SK-N-SH treated with all-trans-retinoic acid at 6 μM for 48 hours (cell line): ENCODE measurements around the gene TEC.
"Not testable (repeated sequence)": the region's sequence is repeated elsewhere in the genome, so short reads cannot be mapped to it uniquely, and the experiment has no call there.

Experiments
- ATAC-seq: fragments of 200-7000 bp; cut with Tn5 transposase; 3 replicates; pipeline ENCODE4 v1.9.1; 2020; ENCODE audit warnings: mild to moderate bottlenecking, moderate library complexity
- ARNTL ChIP-seq: fragments of 450-650 bp; formaldehyde crosslinking; IDR thresholded peaks from 2 replicates; pipeline ENCODE4 v1.5.0; 2020; ENCODE audit warnings: low read depth, mild to moderate bottlenecking, moderate library complexity, borderline replicate concordance
- BACH2 ChIP-seq: fragments of 250-450 bp; sonication (Bioruptor Pico); IDR thresholded peaks from 2 replicates; pipeline ENCODE4 v1.9.0; 2021; ENCODE audit warnings: mild to moderate bottlenecking, borderline replicate concordance
- ESRRG ChIP-seq: fragments of 250-450 bp; sonication (Bioruptor Pico); IDR thresholded peaks from 2 replicates; pipeline ENCODE4 v1.6.1; 2021; ENCODE audit warnings: mild to moderate bottlenecking
- GLIS3 ChIP-seq: fragments of 250-450 bp; sonication (Bioruptor Pico); IDR thresholded peaks from 2 replicates; pipeline ENCODE4 v1.5.0; 2020; ENCODE audit warnings: mild to moderate bottlenecking, moderate library complexity
- ISL1 ChIP-seq: fragments of 250-450 bp; sonication (Bioruptor Pico); IDR thresholded peaks from 2 replicates; pipeline ENCODE4 v2.1.2; 2022; ENCODE audit warnings: mild to moderate bottlenecking, moderate library complexity
- PPARA ChIP-seq: fragments of 250-450 bp; sonication (Bioruptor Pico); IDR thresholded peaks from 2 replicates; pipeline ENCODE4 v1.5.0; 2020; ENCODE audit warnings: mild to moderate bottlenecking, borderline replicate concordance
- RARB ChIP-seq: fragments of 250-450 bp; sonication (Bioruptor Pico); IDR thresholded peaks from 2 replicates; pipeline ENCODE4 v1.8.0; 2021; ENCODE audit warnings: mild to moderate bottlenecking, moderate library complexity
- SNAI2 ChIP-seq: fragments of 250-450 bp; sonication (Bioruptor Pico); IDR thresholded peaks from 2 replicates; pipeline ENCODE4 v1.5.0; 2020; ENCODE audit warnings: mild to moderate bottlenecking, moderate library complexity
- TCF4 ChIP-seq: fragments of 250-450 bp; sonication (Bioruptor Pico); IDR thresholded peaks from 2 replicates; pipeline ENCODE4 v1.8.0; 2021; ENCODE audit warnings: mild to moderate bottlenecking, moderate library complexity, borderline replicate concordance
- ZC3H10 ChIP-seq: fragments of 250-450 bp; sonication (Bioruptor Pico); IDR thresholded peaks from 2 replicates; pipeline ENCODE4 v1.5.1; 2021; ENCODE audit warnings: mild to moderate bottlenecking, moderate library complexity
- ZFP30 ChIP-seq: fragments of 450-650 bp; formaldehyde crosslinking; IDR thresholded peaks from 2 replicates; pipeline ENCODE4 v1.5.0; 2022; ENCODE audit warnings: mild to moderate bottlenecking, moderate library complexity
- ZNF70 ChIP-seq: fragments of 450-650 bp; formaldehyde crosslinking; IDR thresholded peaks from 2 replicates; pipeline ENCODE4 v1.5.0; 2020; ENCODE audit warnings: mild to moderate bottlenecking, moderate library complexity
- ZNF8 ChIP-seq: fragments of 450-650 bp; formaldehyde crosslinking; IDR thresholded peaks from 2 replicates; pipeline ENCODE4 v1.5.0; 2020; ENCODE audit warnings: mild to moderate bottlenecking, moderate library complexity
- TF ChIP-seq, protein P1 (sequence below): fragments of 250-450 bp; sonication (Bioruptor Pico); IDR thresholded peaks from 2 replicates; pipeline ENCODE4 v1.8.0; 2021; ENCODE audit warnings: low read depth, mild to moderate bottlenecking, moderate library complexity, borderline replicate concordance
- TF ChIP-seq, protein P2 (sequence below): fragments of 250-450 bp; sonication (Bioruptor Pico); IDR thresholded peaks from 2 replicates; pipeline ENCODE4 v1.5.1; 2020; ENCODE audit warnings: low read depth, mild to moderate bottlenecking, moderate library complexity
- TF ChIP-seq, protein P3 (sequence below): fragments of 250-450 bp; sonication (Bioruptor Pico); IDR thresholded peaks from 2 replicates; pipeline ENCODE4 v1.5.0; 2020; ENCODE audit warnings: mild to moderate bottlenecking, moderate library complexity
- TF ChIP-seq, protein P4 (sequence below): fragments of 250-450 bp; sonication (Bioruptor Pico); IDR thresholded peaks from 2 replicates; pipeline ENCODE4 v1.8.0; 2020; ENCODE audit warnings: mild to moderate bottlenecking, moderate library complexity, borderline replicate concordance

Gene TEC

DNA sequence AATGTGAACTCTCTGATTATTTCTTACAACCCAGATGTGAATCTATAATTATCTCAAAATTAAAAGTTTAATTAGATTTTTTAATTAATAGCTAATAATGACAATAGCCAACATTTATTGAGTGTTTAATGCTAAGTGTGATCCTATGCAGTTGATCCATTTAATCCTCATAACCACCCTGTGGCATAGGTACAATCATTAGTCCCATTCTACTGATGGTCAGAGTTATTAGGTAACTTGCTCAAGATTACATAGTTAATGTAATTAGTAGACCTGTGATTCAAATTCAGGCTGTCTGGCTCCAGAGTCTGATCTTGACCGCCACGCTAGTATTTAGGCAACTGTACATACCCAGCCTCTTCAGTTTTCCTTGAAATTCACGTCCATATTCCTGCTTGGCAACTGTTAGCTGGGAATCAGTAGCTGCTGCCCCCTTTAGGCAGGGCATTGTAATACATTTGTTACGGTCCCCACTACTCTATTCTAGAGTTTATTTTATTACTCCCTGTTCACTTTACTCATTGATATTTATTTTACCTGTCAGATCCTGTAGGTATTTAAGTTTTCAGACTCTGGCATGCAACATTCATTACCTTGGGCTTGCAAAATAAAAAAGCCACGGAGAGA lies 20.6 kb upstream of the TEC start (continued):
- TF ChIP-seq, protein P1, sequence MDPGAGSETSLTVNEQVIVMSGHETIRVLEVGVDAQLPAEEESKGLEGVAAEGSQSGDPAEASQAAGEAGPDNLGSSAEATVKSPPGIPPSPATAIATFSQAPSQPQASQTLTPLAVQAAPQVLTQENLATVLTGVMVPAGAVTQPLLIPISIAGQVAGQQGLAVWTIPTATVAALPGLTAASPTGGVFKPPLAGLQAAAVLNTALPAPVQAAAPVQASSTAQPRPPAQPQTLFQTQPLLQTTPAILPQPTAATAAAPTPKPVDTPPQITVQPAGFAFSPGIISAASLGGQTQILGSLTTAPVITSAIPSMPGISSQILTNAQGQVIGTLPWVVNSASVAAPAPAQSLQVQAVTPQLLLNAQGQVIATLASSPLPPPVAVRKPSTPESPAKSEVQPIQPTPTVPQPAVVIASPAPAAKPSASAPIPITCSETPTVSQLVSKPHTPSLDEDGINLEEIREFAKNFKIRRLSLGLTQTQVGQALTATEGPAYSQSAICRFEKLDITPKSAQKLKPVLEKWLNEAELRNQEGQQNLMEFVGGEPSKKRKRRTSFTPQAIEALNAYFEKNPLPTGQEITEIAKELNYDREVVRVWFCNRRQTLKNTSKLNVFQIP (CRISPR knock-in tag), result no peak
- TF ChIP-seq, protein P2, sequence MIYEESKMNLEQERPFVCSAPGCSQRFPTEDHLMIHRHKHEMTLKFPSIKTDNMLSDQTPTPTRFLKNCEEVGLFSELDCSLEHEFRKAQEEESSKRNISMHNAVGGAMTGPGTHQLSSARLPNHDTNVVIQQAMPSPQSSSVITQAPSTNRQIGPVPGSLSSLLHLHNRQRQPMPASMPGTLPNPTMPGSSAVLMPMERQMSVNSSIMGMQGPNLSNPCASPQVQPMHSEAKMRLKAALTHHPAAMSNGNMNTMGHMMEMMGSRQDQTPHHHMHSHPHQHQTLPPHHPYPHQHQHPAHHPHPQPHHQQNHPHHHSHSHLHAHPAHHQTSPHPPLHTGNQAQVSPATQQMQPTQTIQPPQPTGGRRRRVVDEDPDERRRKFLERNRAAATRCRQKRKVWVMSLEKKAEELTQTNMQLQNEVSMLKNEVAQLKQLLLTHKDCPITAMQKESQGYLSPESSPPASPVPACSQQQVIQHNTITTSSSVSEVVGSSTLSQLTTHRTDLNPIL (CRISPR knock-in tag), result no peak
- TF ChIP-seq PPARA (CRISPR knock-in tag) (no peak), ZNF70 (CRISPR knock-in tag) (no peak), ZFP30 (no peak), ISL1 (CRISPR knock-in tag) (no peak), SNAI2 (CRISPR knock-in tag) (no peak)
- TF ChIP-seq, all 23 proteins: peak for 0

DNA sequence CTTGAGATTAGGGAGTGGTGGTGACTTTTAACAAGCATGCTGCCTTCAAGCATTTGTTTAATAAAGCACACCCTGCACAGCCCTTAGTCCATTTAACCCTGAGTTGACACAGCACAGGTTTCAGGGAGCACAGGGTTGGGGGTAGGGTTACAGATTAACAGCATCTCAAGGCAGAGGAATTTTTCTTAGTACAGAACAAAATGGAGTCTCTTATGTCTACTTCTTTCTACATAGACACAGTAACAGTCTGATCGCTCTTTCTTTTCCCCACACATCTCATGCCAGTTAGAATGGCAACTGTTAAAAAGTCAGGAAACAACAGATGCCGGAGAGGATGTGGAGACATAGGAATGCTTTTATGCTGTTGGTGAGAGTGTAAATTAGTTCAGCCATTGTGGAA lies 16.4 kb upstream of the TEC start:
- not testable (repeated sequence) for ATAC-seq

DNA sequence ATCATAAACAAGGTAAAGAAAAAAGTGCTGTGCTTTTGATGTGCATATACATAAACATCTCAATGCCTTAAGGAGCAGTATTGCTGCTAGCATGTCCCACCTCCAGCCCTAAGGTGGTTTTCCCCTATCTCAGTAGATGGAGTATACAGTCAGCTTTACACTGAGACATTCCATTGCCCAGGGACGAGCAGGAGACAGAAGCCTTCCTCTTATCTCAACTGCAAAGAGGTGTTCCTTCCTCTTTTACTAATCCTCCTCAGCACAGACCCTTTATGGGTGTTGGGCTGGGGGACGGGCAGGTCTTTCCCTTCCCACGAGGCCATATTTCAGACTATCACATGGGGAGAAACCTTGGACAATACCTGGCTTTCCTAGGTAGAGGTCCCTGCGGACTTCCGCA lies 16.0 kb upstream of the TEC start:
- ATAC-seq, result not testable (repeated sequence)

DNA sequence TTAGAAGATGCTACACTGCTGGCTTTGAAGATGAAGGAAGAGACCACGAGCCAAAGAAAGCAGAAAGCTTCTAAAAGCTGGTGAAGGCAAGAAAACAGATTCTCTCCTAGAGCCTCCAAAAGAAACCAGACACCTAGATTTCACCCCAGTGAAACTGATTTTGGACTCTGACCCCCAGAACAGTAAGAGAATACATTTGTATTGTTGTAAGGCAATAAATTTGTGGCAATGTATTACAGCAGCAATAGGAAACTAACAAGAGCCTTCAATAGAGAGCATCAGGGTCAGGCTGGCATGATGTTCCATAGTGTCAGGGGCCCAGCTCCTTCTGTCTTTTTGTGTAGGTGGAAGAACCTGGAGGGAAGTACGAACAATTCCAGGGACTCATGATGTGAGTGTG lies 6.0 kb upstream of the TEC start:
- no peak for TF ChIP-seq PPARA (CRISPR knock-in tag)
- no peak for TF ChIP-seq ISL1 (CRISPR knock-in tag)
- TF ChIP-seq, protein P3, sequence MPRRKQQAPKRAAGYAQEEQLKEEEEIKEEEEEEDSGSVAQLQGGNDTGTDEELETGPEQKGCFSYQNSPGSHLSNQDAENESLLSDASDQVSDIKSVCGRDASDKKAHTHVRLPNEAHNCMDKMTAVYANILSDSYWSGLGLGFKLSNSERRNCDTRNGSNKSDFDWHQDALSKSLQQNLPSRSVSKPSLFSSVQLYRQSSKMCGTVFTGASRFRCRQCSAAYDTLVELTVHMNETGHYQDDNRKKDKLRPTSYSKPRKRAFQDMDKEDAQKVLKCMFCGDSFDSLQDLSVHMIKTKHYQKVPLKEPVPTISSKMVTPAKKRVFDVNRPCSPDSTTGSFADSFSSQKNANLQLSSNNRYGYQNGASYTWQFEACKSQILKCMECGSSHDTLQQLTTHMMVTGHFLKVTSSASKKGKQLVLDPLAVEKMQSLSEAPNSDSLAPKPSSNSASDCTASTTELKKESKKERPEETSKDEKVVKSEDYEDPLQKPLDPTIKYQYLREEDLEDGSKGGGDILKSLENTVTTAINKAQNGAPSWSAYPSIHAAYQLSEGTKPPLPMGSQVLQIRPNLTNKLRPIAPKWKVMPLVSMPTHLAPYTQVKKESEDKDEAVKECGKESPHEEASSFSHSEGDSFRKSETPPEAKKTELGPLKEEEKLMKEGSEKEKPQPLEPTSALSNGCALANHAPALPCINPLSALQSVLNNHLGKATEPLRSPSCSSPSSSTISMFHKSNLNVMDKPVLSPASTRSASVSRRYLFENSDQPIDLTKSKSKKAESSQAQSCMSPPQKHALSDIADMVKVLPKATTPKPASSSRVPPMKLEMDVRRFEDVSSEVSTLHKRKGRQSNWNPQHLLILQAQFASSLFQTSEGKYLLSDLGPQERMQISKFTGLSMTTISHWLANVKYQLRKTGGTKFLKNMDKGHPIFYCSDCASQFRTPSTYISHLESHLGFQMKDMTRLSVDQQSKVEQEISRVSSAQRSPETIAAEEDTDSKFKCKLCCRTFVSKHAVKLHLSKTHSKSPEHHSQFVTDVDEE, result no peak
- no peak for TF ChIP-seq ARNTL (CRISPR knock-in tag)
- no peak for TF ChIP-seq ESRRG (CRISPR knock-in tag)
- TF ChIP-seq TCF4 (CRISPR knock-in tag), result no peak
- TF ChIP-seq, protein P4, sequence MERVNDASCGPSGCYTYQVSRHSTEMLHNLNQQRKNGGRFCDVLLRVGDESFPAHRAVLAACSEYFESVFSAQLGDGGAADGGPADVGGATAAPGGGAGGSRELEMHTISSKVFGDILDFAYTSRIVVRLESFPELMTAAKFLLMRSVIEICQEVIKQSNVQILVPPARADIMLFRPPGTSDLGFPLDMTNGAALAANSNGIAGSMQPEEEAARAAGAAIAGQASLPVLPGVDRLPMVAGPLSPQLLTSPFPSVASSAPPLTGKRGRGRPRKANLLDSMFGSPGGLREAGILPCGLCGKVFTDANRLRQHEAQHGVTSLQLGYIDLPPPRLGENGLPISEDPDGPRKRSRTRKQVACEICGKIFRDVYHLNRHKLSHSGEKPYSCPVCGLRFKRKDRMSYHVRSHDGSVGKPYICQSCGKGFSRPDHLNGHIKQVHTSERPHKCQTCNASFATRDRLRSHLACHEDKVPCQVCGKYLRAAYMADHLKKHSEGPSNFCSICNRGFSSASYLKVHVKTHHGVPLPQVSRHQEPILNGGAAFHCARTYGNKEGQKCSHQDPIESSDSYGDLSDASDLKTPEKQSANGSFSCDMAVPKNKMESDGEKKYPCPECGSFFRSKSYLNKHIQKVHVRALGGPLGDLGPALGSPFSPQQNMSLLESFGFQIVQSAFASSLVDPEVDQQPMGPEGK, result no peak
- no peak for TF ChIP-seq ZNF8 (CRISPR knock-in tag)
- TF ChIP-seq GLIS3 (CRISPR knock-in tag), result no peak
- TF ChIP-seq RARB, result no peak
- no peak for TF ChIP-seq SNAI2 (CRISPR knock-in tag)
- no peak for TF ChIP-seq ZC3H10
- TF ChIP-seq BACH2 (CRISPR knock-in tag), result no peak
- TF ChIP-seq, protein P1 (CRISPR knock-in tag), result no peak
- TF ChIP-seq ZNF70 (CRISPR knock-in tag), result no peak
- TF ChIP-seq, protein P2 (CRISPR knock-in tag), result no peak
- ATAC-seq, result no peak
